ENCODE results near the gene DYTN. TPM values are rescaled to one million over a fixed set of nuclear protein-coding genes. Genes with fewer than 3 reads are reported as not detected.
A peak's percentile ranks its signal among the peaks of the same experiment; 100 is the strongest.

The DYTN gene
- total RNA-seq = not detected
- polyA plus RNA-seq = not detected
- 0 reads per million in 6 experiments for total RNA-seq

DNA sequence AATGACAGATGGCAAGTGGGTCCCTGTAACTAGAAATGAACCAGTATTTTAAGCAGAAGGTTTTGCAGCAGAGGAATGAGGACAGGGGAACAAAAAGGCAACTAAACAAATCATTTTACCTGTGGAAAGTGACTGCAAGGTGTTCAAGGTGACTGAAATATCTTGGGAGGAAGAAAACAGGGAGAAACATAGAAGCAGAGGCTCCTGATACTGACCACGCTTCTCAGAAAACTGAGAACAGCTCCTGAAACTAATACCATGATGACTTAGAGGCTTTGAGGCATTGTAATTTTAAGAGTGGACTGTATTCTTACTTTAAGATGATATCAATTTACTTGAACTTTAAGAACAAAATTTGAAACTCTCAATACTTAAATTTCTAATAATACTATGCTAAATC lies at the start of gene DYTN:
DYTN (minus strand) TSS at position 101 of the 400 bp plus-strand sequence. CDS start 117 bp downstream, outside the sequence.
- peak within 1 kb of the TSS in 1 of 10 donors; percentile 57 for H3K27ac Mint-ChIP-seq
- POLR2A ChIA-PET = no interaction called here
- H3K9me3 Mint-ChIP-seq = peaks cover 0 to 9% (median 3%) of the 10 kb centered on the region in 9 donors

GRCh38 chr2:206766057-206766930 lies 48.1 kb upstream of the DYTN start:
- DNase-seq = no peak
- H3K36me3 Mint-ChIP-seq = peaks cover 6 to 32% (median 12%) of the 10 kb centered on the region in 3 donors
- H3K9me3 Mint-ChIP-seq = no peaks in the 10 kb centered on the region
- peaks cover 18 to 47% (median 39%) of the 10 kb centered on the region in 4 donors for H3K4me1 Mint-ChIP-seq
- POLR2A ChIA-PET = interaction anchor here (1.5 to 1.6 kb wide), 3 partner anchors 25 to 859 kb away, joined by 5 to 7 read pairs (median 7); partner anchors contain the start of genes KLF7 and METTL21A
- ATAC-seq = no peak
- peak overlapping the region in 8 of 10 donors; percentile 15 to 97 (median 92) for H3K4me3 Mint-ChIP-seq
- no peaks in the 10 kb centered on the region for H3K27me3 Mint-ChIP-seq
- H3K27ac Mint-ChIP-seq = peak overlapping the region in 9 of 10 donors; percentile 94 to 99 (median 98)

More for the DNA sequence above, at the start of gene DYTN:
- Mint-ChIP-seq H3K27me3 (peaks cover 10 to 51% (median 12%) of the 10 kb centered on the region in 5 donors), H3K4me1 (peaks cover 0 to 2% (median 0%) of the 10 kb centered on the region in 4 donors), H3K4me3 (no peak within 1 kb of the TSS), H3K36me3 (peaks cover 0 to 8% (median 0%) of the 10 kb centered on the region in 3 donors)
- DNase-seq = no peak
- ATAC-seq = no peak

- Mint-ChIP-seq H3K27ac (peak within 1 kb of the TSS in 9 of 10 donors; percentile 94 to 99 (median 98)), H3K27me3 (peaks cover 0 to 2% (median 0%) of the 10 kb centered on the region in 5 donors), H3K4me1 (peaks cover 18 to 47% (median 39%) of the 10 kb centered on the region in 4 donors), H3K4me3 (peak within 1 kb of the TSS in 7 of 10 donors; percentile 82 to 97 (median 93)), H3K9me3 (no peaks in the 10 kb centered on the region), H3K36me3 (peaks cover 5 to 24% (median 6%) of the 10 kb centered on the region in 3 donors)
- peak; percentile 63 to 93 (median 82) for DNase-seq
- ATAC-seq = peak; percentile 89 to 90
- POLR2A ChIA-PET = interaction anchor here (0.6 to 1.6 kb wide), 5 partner anchors 26 to 860 kb away, joined by 3 to 8 read pairs (median 7); partner anchors contain the start of genes CREB1, KLF7 and METTL21A
Measured at GRCh38 chr2:206765242-206766056, 47.3 kb upstream of the DYTN start, which contains the start of the genes FASTKD2 and MDH1B. Gene FASTKD2, plus strand, starts transcription at chr2:206765606. Its CDS starts 1,088 bp downstream, at chr2:206766694. Gene MDH1B, minus strand, starts transcription at chr2:206765328. Its CDS starts 57 bp downstream, at chr2:206765271.

- H3K4me1 Mint-ChIP-seq = peaks cover 18 to 45% (median 37%) of the 10 kb centered on the region in 4 donors
- DNase-seq (no peak), ATAC-seq (no peak)
- peaks cover 0 to 2% (median 0%) of the 10 kb centered on the region in 5 donors for H3K27me3 Mint-ChIP-seq
- peaks cover 3 to 17% (median 6%) of the 10 kb centered on the region in 3 donors for H3K36me3 Mint-ChIP-seq
- peak overlapping the region in 7 of 10 donors; percentile 82 to 97 (median 93) for H3K4me3 Mint-ChIP-seq
- peak overlapping the region in 9 of 10 donors; percentile 94 to 99 (median 98) for H3K27ac Mint-ChIP-seq
- POLR2A ChIA-PET = interaction anchor here (0.6 to 1.6 kb wide), 5 partner anchors 26 to 860 kb away, joined by 3 to 8 read pairs (median 7); partner anchors contain the start of genes CREB1, KLF7 and METTL21A
- H3K9me3 Mint-ChIP-seq = no peaks in the 10 kb centered on the region
Measured at GRCh38 chr2:206764673-206765241, 46.6 kb upstream of the DYTN start.

DNA sequence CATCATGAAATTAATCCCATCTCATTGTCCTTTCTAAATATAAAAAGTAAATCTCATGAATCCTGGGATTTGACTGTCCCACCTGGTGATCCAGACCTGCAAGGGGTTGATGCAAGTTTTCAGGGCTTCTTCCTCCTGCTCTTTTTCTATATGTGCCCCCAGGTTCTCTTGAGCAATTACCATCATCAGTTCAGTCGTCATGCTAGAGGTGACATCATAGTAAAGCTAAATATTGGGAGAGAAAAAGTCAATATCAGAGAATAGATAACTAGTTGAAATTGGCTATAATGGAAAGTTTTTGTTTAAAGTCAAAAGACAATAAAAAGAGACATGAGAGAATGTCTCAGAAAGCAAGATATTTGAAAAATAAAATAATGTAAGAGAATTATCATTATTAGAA lies 38.6 kb upstream of the DYTN start:
- no peak overlapping the region for H3K27ac Mint-ChIP-seq
- no peaks in the 10 kb centered on the region for H3K9me3 Mint-ChIP-seq
- H3K4me3 Mint-ChIP-seq = no peak overlapping the region
- ATAC-seq (no peak), DNase-seq (no peak)
- POLR2A ChIA-PET = no interaction called here
- H3K4me1 Mint-ChIP-seq = no peaks in the 10 kb centered on the region
- peaks cover 10 to 25% (median 14%) of the 10 kb centered on the region in 5 donors for H3K27me3 Mint-ChIP-seq
- no peaks in the 10 kb centered on the region for H3K36me3 Mint-ChIP-seq

DNA sequence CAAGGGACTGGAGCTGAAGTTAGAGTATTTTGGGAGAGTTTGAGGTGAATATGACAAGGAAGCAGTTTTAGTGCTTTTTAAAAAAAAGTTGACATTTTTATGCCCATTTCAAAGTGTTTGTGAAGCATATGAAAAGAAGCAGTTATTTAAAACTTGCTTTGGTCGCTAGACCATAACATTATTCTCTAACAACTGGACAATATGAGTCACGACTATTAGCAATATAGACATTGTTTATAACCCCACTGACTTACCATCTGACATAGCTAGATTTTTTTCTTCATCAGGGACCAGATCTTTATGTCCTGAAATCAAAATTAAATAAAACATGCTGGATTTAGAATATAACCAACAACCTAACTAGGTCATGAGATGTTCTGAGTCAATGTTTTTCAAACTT lies 22.6 kb upstream of the DYTN start:
- Mint-ChIP-seq H3K36me3 (no peaks in the 10 kb centered on the region), H3K27ac (no peak overlapping the region), H3K27me3 (peaks cover 5 to 19% (median 12%) of the 10 kb centered on the region in 5 donors), H3K4me3 (no peak overlapping the region), H3K9me3 (no peaks in the 10 kb centered on the region), H3K4me1 (no peaks in the 10 kb centered on the region)
- POLR2A ChIA-PET = no interaction called here
- no peak for ATAC-seq
- no peak for DNase-seq

DNA sequence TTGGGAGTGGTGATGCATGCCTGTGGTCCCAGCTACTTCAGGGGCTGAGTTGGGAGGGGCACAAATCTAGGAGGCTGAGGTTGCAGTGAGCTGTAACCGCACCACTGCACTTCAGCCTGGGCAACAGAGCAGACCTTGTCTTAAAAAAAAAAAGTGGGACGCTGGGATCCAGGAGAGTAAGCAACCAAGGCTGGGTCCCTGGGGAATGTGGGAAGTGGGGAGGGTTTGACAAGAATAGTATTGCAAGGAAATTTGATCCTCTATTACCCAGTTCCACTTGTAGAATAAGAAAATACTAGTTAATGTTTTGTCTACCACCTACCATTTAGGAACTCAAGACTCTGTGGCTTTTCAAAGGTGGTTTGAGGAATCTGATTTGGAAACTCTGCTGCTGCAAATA lies 21.1 kb upstream of the DYTN start:
- DNase-seq (no peak), ATAC-seq (no peak)
- H3K4me1 Mint-ChIP-seq = no peaks in the 10 kb centered on the region
- H3K4me3 Mint-ChIP-seq = no peak overlapping the region
- H3K36me3 Mint-ChIP-seq = no peaks in the 10 kb centered on the region
- H3K27ac Mint-ChIP-seq = no peak overlapping the region
- H3K27me3 Mint-ChIP-seq = peaks cover 5 to 19% (median 10%) of the 10 kb centered on the region in 5 donors
- POLR2A ChIA-PET = no interaction called here
- no peaks in the 10 kb centered on the region for H3K9me3 Mint-ChIP-seq

GRCh38 chr2:206736935-206737334 lies 18.7 kb upstream of the DYTN start:
- peaks cover 0 to 2% (median 0%) of the 10 kb centered on the region in 9 donors for H3K9me3 Mint-ChIP-seq
- DNase-seq (no peak), ATAC-seq (no peak)
- H3K4me1 Mint-ChIP-seq = no peaks in the 10 kb centered on the region
- H3K27me3 Mint-ChIP-seq = peaks cover 0 to 9% (median 5%) of the 10 kb centered on the region in 5 donors
- H3K4me3 Mint-ChIP-seq = no peak overlapping the region
- H3K27ac Mint-ChIP-seq = no peak overlapping the region
- H3K36me3 Mint-ChIP-seq = no peaks in the 10 kb centered on the region
- POLR2A ChIA-PET = interaction anchor here (0.6 kb wide), 1 partner anchor 406 kb away, joined by 6 read pairs; no protein-coding TSS in a partner anchor

- no peak overlapping the region for H3K4me3 Mint-ChIP-seq
- H3K4me1 Mint-ChIP-seq = no peaks in the 10 kb centered on the region
- no peaks in the 10 kb centered on the region for H3K36me3 Mint-ChIP-seq
- DNase-seq (no peak), ATAC-seq (no peak)
- POLR2A ChIA-PET = no interaction called here
- H3K9me3 Mint-ChIP-seq = peaks cover 0 to 2% (median 0%) of the 10 kb centered on the region in 9 donors
- peaks cover 14 to 20% (median 15%) of the 10 kb centered on the region in 5 donors for H3K27me3 Mint-ChIP-seq
- no peak overlapping the region for H3K27ac Mint-ChIP-seq
Measured at GRCh38 chr2:206733341-206733740, 15.1 kb upstream of the DYTN start.

DNA sequence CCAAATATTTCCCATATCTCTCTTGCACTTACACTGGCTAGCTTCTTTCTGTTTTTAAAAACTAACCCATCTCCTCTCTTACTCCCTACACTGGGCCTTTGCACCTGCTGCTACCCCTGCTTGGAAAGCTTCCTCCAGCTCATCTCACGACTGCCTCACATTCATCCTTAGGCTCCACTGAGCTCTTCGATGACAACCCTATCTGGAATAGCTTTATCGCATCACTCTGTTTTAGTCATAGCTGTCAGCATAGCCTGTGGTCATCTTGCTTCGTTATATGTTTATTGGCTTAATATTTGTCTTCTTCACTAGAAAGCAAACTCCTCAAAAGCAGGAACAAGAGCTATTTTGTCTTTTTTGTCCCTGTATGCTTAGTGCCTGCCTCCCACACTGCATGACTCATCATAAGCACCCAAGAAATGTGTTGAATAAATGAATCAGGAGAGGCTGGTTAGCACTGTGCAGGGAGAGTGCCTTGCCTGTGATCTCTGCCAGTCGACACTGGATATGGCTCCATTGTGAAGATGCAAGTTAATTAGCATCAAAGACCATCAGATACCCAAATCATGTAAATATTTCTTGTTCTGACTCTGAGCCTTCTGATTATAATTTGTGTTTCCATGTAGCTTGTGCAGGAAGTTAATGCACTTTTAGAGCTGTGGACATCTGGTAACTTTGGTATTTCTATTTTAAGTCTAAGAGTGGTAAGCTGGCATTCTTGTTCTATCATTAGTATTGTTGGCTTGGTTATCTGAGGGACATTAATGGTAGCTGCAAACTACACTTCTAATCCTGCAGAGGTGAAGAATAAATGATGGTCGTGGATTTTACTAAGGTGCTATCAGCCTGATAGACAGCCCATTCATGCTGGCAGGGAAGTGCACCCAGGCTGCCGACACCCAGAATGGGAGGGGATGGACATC lies 10.3 kb upstream of the DYTN start:
- ATAC-seq (no peak), DNase-seq (no peak)
- POLR2A ChIA-PET = no interaction called here
- Mint-ChIP-seq H3K27ac (peak overlapping the region in 1 of 10 donors; percentile 26), H3K9me3 (peaks cover 0 to 2% (median 0%) of the 10 kb centered on the region in 9 donors), H3K27me3 (peaks cover 28 to 48% (median 36%) of the 10 kb centered on the region in 5 donors), H3K4me1 (no peaks in the 10 kb centered on the region), H3K36me3 (no peaks in the 10 kb centered on the region), H3K4me3 (no peak overlapping the region)

GRCh38 chr2:206727287-206727686 lies 9.1 kb upstream of the DYTN start:
- no peaks in the 10 kb centered on the region for H3K4me1 Mint-ChIP-seq
- peaks cover 0 to 1% (median 0%) of the 10 kb centered on the region in 3 donors for H3K36me3 Mint-ChIP-seq
- ATAC-seq = no peak
- H3K27me3 Mint-ChIP-seq = peaks cover 28 to 51% (median 36%) of the 10 kb centered on the region in 5 donors
- POLR2A ChIA-PET = no interaction called here
- H3K27ac Mint-ChIP-seq = no peak overlapping the region
- no peak for DNase-seq
- H3K4me3 Mint-ChIP-seq = no peak overlapping the region
- peaks cover 0 to 3% (median under 1%) of the 10 kb centered on the region in 9 donors for H3K9me3 Mint-ChIP-seq
